IMR-90 (cell line): Measurements from ENCODE around the gene NUP210. TPM values are rescaled to one million over a fixed set of nuclear protein-coding genes. Genes with fewer than 3 reads are reported as not detected.

Experiments
- ATAC-seq: fragments of 200-7000 bp; cut with Tn5 transposase; 2 replicates; pipeline ENCODE4 v1.9.1; 2020; ENCODE audit warnings: low read depth, mild to moderate bottlenecking, moderate library complexity
- BruUV-seq: library from RNA; stranded (reverse); fragments of 400-500 nt; replicated peaks from 2 replicates; lab custom pipeline; 2021; lab: Mats Ljungman, UMichigan
- CTCF ChIA-PET: fragments of 300-600 bp; formaldehyde crosslinking; extraction: SDS; loops from one replicate; lab custom pipeline; 2021; ENCODE audit warnings: antibody characterized with exemption; lab: Yijun Ruan, JAX
- POLR2A ChIA-PET: fragments of 300-600 bp; sonication (Branson Sonifier 250); formaldehyde crosslinking; loops from one replicate; lab custom pipeline; 2022; ENCODE audit warnings: antibody characterized with exemption; ENCODE audit not compliant: unreplicated experiment; lab: Charles Lee
- DNase-seq: peaks from one replicate; pipeline ENCODE4 v3.0.0; 2013
- H2AFZ ChIP-seq: replicated peaks from 2 replicates; pipeline ENCODE3; 2013; ENCODE audit warnings: low read length, mild to moderate bottlenecking; ENCODE audit not compliant: poor library complexity
- H2AK5ac ChIP-seq: 2 replicates; pipeline ENCODE4 v1.6.1; 2013; ENCODE audit warnings: low read depth, low read length, inconsistent platforms
- H2AK9ac ChIP-seq: replicated peaks from 2 replicates; pipeline ENCODE3; 2013; ENCODE audit warnings: mild to moderate bottlenecking, low read depth, low read length, moderate library complexity; ENCODE audit not compliant: poor library complexity
- H2BK120ac ChIP-seq: 2 replicates; pipeline ENCODE4 v1.6.1; 2013; ENCODE audit warnings: low read depth, low read length, inconsistent platforms
- H2BK15ac ChIP-seq: 3 replicates; pipeline ENCODE4 v1.6.1; 2013; ENCODE audit warnings: low read depth, low read length, inconsistent platforms
- H2BK20ac ChIP-seq: 2 replicates; pipeline ENCODE4 v1.6.1; 2013; ENCODE audit warnings: low read depth, mild to moderate bottlenecking, inconsistent platforms, low read length, moderate library complexity
- H2BK5ac ChIP-seq: 2 replicates; pipeline ENCODE4 v1.6.1; 2013; ENCODE audit warnings: mild to moderate bottlenecking, low read depth, low read length, inconsistent platforms; ENCODE audit not compliant: poor library complexity, severe bottlenecking
- H3K14ac ChIP-seq: replicated peaks from 2 replicates; pipeline ENCODE4 v1.6.1; 2013; ENCODE audit warnings: low read depth, low read length, inconsistent platforms
- H3K18ac ChIP-seq: 2 replicates; pipeline ENCODE4 v1.6.1; 2013; ENCODE audit warnings: low read depth, low read length, control low read depth
- H3K23ac ChIP-seq: 2 replicates; pipeline ENCODE4 v1.6.1; 2013; ENCODE audit warnings: low read depth, low read length, inconsistent platforms
- H3K27ac ChIP-seq: 2 replicates; pipeline ENCODE4 v1.5.1; 2013; ENCODE audit warnings: mild to moderate bottlenecking, control low read depth, low read length; ENCODE audit not compliant: insufficient read depth
- H3K27me3 ChIP-seq: 2 replicates; pipeline ENCODE4 v1.6.1; 2013; ENCODE audit warnings: low read length; ENCODE audit not compliant: control insufficient read depth, insufficient read depth
- H3K36me3 ChIP-seq: 2 replicates; pipeline ENCODE4 v1.6.1; 2013; ENCODE audit warnings: low read length, mixed read lengths; ENCODE audit not compliant: control insufficient read depth, insufficient read depth
- H3K4ac ChIP-seq: 2 replicates; pipeline ENCODE4 v1.6.1; 2013; ENCODE audit warnings: low read depth, low read length, inconsistent platforms
- H3K4me1 ChIP-seq: 2 replicates; pipeline ENCODE4 v1.6.1; 2013; ENCODE audit warnings: low read length, mixed read lengths; ENCODE audit not compliant: control insufficient read depth, insufficient read depth
- H3K4me2 ChIP-seq: 2 replicates; pipeline ENCODE4 v1.6.1; 2013; ENCODE audit warnings: low read depth, mild to moderate bottlenecking, control low read depth, low read length, moderate library complexity
- H3K4me3 ChIP-seq: 2 replicates; pipeline ENCODE4 v1.5.1; 2013; ENCODE audit warnings: low read depth, mild to moderate bottlenecking, control low read depth, low read length, moderate library complexity; ENCODE audit not compliant: insufficient read depth
- H3K56ac ChIP-seq: 2 replicates; pipeline ENCODE4 v1.6.1; 2013; ENCODE audit warnings: low read length, inconsistent platforms; ENCODE audit not compliant: insufficient read depth; ENCODE audit errors: extremely low read depth
- H3K79me1 ChIP-seq, 2 experiments: 2 replicates each; pipeline ENCODE4 v1.6.1; 2013; ENCODE audit warnings: low read length in 2 of 2, inconsistent platforms in 1 of 2, low read depth in 1 of 2
- H3K9ac ChIP-seq: 2 replicates; pipeline ENCODE4 v1.6.1; 2013; ENCODE audit warnings: low read depth, low read length, control low read depth
- H3K9me1 ChIP-seq: 2 replicates; pipeline ENCODE4 v1.6.1; 2013; ENCODE audit warnings: low read length, inconsistent platforms; ENCODE audit not compliant: insufficient read depth
- H3K9me3 ChIP-seq: 2 replicates; pipeline ENCODE4 v1.6.1; 2013; ENCODE audit warnings: low read length; ENCODE audit not compliant: control insufficient read depth, insufficient read depth
- H4K20me1 ChIP-seq: 2 replicates; pipeline ENCODE4 v1.6.1; 2013; ENCODE audit warnings: low read length, inconsistent platforms; ENCODE audit not compliant: insufficient read depth
- H4K5ac ChIP-seq: 2 replicates; pipeline ENCODE4 v1.6.1; 2013; ENCODE audit warnings: mild to moderate bottlenecking, low read depth, low read length, control low read depth
- H4K8ac ChIP-seq, 2 experiments: 2 replicates each; pipeline ENCODE4 v1.6.1; 2013; ENCODE audit warnings: low read depth in 2 of 2, low read length in 2 of 2, control low read depth in 1 of 2, inconsistent platforms in 1 of 2
- H4K91ac ChIP-seq: 2 replicates; pipeline ENCODE4 v1.6.1; 2013; ENCODE audit warnings: low read depth, low read length, inconsistent platforms; ENCODE audit not compliant: insufficient read depth
- CHD1 ChIP-seq: IDR thresholded peaks from 2 replicates; pipeline ENCODE4 v1.6.1; 2012; ENCODE audit warnings: low read depth, low read length, improper control_type of control experiment
- FOS ChIP-seq: fragments of 150-350 bp; IDR thresholded peaks from 2 replicates; pipeline ENCODE4 v1.6.1; 2016; ENCODE audit warnings: low read depth, low read length
- SMC3 ChIP-seq: fragments of 150-350 bp; IDR thresholded peaks from 2 replicates; pipeline ENCODE4 v1.6.1; 2016; ENCODE audit warnings: low read depth, mild to moderate bottlenecking, antibody characterized with exemption, low read length, moderate library complexity
- USF2 ChIP-seq: fragments of 150-350 bp; IDR thresholded peaks from 2 replicates; pipeline ENCODE4 v1.6.1; 2017; ENCODE audit warnings: mild to moderate bottlenecking, antibody characterized with exemption, low read length, low read depth
- whole genome bisulfite sequencing, 2 experiments: methylation state at CpG; one replicate each; pipeline versions ENCODE4 v1.1.5 to v1.1.7; 2013; ENCODE audit warnings: missing lambda C conversion rate in 2 of 2; ENCODE audit not compliant: insufficient read length in 1 of 2; ENCODE audit errors: extremely low coverage in 2 of 2; 5-methylcytosine and 5-hydroxymethylcytosine counted together
- dilution Hi-C: fragments of 300-500 bp; cut with HindIII; formaldehyde crosslinking; loops from one replicate; pipeline ENCODE4 v1.14.3; 2018; ENCODE audit warnings: low sequenced_read_pairs; ENCODE audit not compliant: unreplicated experiment
- in situ Hi-C: fragments of 300-500 bp; cut with MboI; formaldehyde crosslinking; loops from 3 replicates; pipeline ENCODE4 v1.14.3; 2019; ENCODE audit warnings: low sequenced_read_pairs, inconsistent platforms, mixed read lengths
- intact Hi-C: fragments of 100-400 bp; cut with micrococcal nuclease; formaldehyde crosslinking; loops from 2 replicates; pipeline ENCODE4 v1.10.0; 2022
- polyA plus RNA-seq, 3 experiments: library from polyadenylated mRNA; depleted of rRNA; stranded (reverse); fragments of >200 nt; gene quantifications; 2 replicates each; pipeline ENCODE4 v1.2.3, GENCODE V29; 2012; ENCODE audit warnings: low replicate concordance in 1 of 3
- total RNA-seq: library from RNA; depleted of rRNA; stranded (reverse); fragments of >200 nt; gene quantifications from 2 replicates; pipeline ENCODE4 v1.2.3, GENCODE V29; 2012

Gene NUP210
- total and polyA plus RNA-seq, 2 of the 4 experiments (the other 2 are of a cell fraction): under 0.01 to 0.03 TPM

DNA sequence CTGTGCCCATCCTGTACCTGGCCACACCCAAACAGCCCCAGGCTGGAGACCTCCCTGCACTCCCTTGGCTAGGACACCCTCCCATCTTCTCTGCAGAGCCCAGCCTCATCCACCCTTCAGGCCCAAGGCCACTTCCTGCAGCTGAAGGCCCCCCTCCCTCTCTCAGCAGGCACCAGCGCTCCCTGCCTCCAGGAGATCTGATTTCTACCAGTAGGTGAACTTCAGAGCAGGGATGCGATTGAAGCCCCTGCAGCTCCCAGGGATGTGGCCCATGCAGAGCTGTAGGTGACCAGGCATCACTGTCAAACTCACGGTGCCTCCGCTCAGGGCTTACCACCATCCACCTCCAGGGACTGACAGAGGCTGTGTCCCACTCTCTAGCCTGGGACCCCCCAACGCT, 96.3 kb downstream of the NUP210 start:
- intact Hi-C loops: no loop called here
- CTCF ChIA-PET: no interaction called here
- Histone ChIP-seq H4K5ac (no peak overlapping the region), H3K79me1 (no peaks in the 10 kb centered on the region), H4K91ac (no peak overlapping the region), H3K9ac (no peak overlapping the region), H3K27me3 (peaks cover 17% of the 10 kb centered on the region; the same call in 1 of the 2 replicates), H3K27ac (no peak overlapping the region), H2BK20ac (no peak overlapping the region), H2BK120ac (no peak overlapping the region), H4K20me1 (no peaks in the 10 kb centered on the region), H2BK15ac (no peak overlapping the region), H2AK9ac (no peak overlapping the region), H3K4me3 (no peak overlapping the region), H4K8ac (no peak overlapping the region), H3K14ac (no peak overlapping the region), H3K9me3 (no peaks in the 10 kb centered on the region), H2AFZ (no peak overlapping the region), H3K23ac (no peak overlapping the region), H3K4me2 (no peak overlapping the region), H3K18ac (no peak overlapping the region), H3K36me3 (no peaks in the 10 kb centered on the region), H3K9me1 (no peaks in the 10 kb centered on the region), H3K4ac (no peak overlapping the region), H2BK5ac (no peak overlapping the region), H2AK5ac (no peak overlapping the region), H3K56ac (no peak overlapping the region), H3K4me1 (no peaks in the 10 kb centered on the region)
- no TSS peak for BruUV-seq
- in situ Hi-C loops: no loop called here
- POLR2A ChIA-PET: no interaction called here
- DNase-seq (no peak), ATAC-seq (no peak)
- dilution Hi-C loops: no loop called here
- TF ChIP-seq USF2: no peak
- no peak for TF ChIP-seq SMC3
- TF ChIP-seq FOS: no peak
- TF ChIP-seq CHD1: no peak
- 83% methylated on average over 1 of the region's 5 CpGs; no CpG with 5 or more reads in 1 of the 2 experiments for WGBS, 2 experiments
